Peyer's patch (tissue), 4 donors: ENCODE results near the gene ARRDC5.

Experiments used
- POLR2A ChIP-seq, 2 donors: fragments of 450-650 bp; IDR thresholded peaks; one replicate each; pipeline ENCODE4 v1.5.1; 2017; ENCODE audit warnings: antibody characterized with exemption in 2 of 2, mild to moderate bottlenecking in 2 of 2, moderate library complexity in 2 of 2
- TF ChIP-seq, protein P1 (sequence below), 6 experiments: fragments of 450-650 bp in 4 of 6; fragments of 200-600 bp in 2 of 6; sonication (generic) in 1 of 6; IDR thresholded peaks; one replicate each; pipeline ENCODE4 v1.5.1; 2017 to 2019; ENCODE audit warnings: antibody characterized with exemption in 6 of 6, mild to moderate bottlenecking in 3 of 6, moderate library complexity in 1 of 6

DNA sequence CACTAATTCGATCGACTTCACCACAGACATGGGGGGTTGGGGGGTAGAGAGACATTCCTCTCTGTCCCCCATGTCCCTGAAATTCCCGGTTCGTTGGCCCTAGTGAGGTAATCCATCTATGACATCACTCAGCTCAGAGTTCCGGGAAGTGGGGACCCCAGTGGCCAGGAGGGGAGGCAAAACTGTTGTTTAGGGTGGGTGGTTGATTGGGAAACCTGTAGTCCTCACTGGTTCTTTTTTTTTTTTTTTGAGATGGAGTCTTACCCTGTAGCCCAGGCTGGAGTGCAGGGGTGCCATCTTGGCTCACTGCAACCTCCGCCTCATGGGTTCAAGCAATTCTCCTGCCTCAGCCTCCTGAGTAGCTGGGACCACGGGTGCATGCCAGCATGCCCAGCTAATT is at the start of gene ARRDC5:
- TF ChIP-seq, protein P1, sequence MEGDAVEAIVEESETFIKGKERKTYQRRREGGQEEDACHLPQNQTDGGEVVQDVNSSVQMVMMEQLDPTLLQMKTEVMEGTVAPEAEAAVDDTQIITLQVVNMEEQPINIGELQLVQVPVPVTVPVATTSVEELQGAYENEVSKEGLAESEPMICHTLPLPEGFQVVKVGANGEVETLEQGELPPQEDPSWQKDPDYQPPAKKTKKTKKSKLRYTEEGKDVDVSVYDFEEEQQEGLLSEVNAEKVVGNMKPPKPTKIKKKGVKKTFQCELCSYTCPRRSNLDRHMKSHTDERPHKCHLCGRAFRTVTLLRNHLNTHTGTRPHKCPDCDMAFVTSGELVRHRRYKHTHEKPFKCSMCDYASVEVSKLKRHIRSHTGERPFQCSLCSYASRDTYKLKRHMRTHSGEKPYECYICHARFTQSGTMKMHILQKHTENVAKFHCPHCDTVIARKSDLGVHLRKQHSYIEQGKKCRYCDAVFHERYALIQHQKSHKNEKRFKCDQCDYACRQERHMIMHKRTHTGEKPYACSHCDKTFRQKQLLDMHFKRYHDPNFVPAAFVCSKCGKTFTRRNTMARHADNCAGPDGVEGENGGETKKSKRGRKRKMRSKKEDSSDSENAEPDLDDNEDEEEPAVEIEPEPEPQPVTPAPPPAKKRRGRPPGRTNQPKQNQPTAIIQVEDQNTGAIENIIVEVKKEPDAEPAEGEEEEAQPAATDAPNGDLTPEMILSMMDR (IDR thresholded peaks at IDR 0.05) = no peak
- TF ChIP-seq POLR2A (IDR thresholded peaks at IDR 0.05) = no peak
